H1 (cell line): ENCODE measurements around the gene GJC2. TPM values are rescaled to one million over a fixed set of nuclear protein-coding genes. Genes with fewer than 3 reads are reported as not detected.
"Not testable (repeated sequence)": the region's sequence is repeated elsewhere in the genome, so short reads cannot be mapped to it uniquely, and the experiment has no call there.

Experiments used
- CTCF ChIA-PET: fragments of 300-600 bp; sonication (Branson Sonifier 250); formaldehyde crosslinking; loops from one replicate; lab custom pipeline; 2021; ENCODE audit not compliant: partially characterized antibody; lab: Charles Lee
- POLR2A ChIA-PET: fragments of 300-600 bp; sonication (Branson Sonifier 250); formaldehyde crosslinking; loops from one replicate; lab custom pipeline; 2021; ENCODE audit warnings: inconsistent platforms; ENCODE audit not compliant: partially characterized antibody; lab: Charles Lee
- DNase-seq, 2 experiments: peaks; one replicate each; pipeline versions ENCODE4 v3.0.0 to v3.0.0-alpha.2; 2010 to 2022; ENCODE audit warnings: low spot score in 2 of 2, low read depth in 1 of 2, mixed read lengths in 1 of 2
- FAIRE-seq: peaks from 2 replicates; lab custom pipeline; 2011; peaks lifted over from hg19 to GRCh38; lab: Jason Lieb, UNC
- H2AFZ ChIP-seq: 2 replicates; pipeline ENCODE4 v1.8.1; 2012; ENCODE audit warnings: low read length, inconsistent platforms
- H2AK5ac ChIP-seq: 2 replicates; pipeline ENCODE4 v1.6.1; 2013; ENCODE audit warnings: low read depth, low read length
- H2BK120ac ChIP-seq: replicated peaks from 2 replicates; pipeline ENCODE3; 2013; ENCODE audit warnings: low read depth, low read length, inconsistent platforms
- H2BK12ac ChIP-seq: 2 replicates; pipeline ENCODE4 v1.6.1; 2013; ENCODE audit warnings: low read depth, low read length
- H2BK15ac ChIP-seq: 2 replicates; pipeline ENCODE4 v1.6.1; 2013; ENCODE audit warnings: low read length
- H2BK20ac ChIP-seq: 2 replicates; pipeline ENCODE4 v1.6.1; 2013; ENCODE audit warnings: low read length
- H2BK5ac ChIP-seq: 2 replicates; pipeline ENCODE4 v1.6.1; 2013; ENCODE audit warnings: low read depth, low read length
- H3K14ac ChIP-seq: 2 replicates; pipeline ENCODE4 v1.6.1; 2013; ENCODE audit warnings: inconsistent platforms; ENCODE audit not compliant: insufficient read length
- H3K18ac ChIP-seq: 2 replicates; pipeline ENCODE4 v1.6.1; 2013; ENCODE audit warnings: low read length; ENCODE audit errors: extremely low read depth
- H3K23ac ChIP-seq: 2 replicates; pipeline ENCODE4 v1.6.1; 2013; ENCODE audit warnings: inconsistent platforms; ENCODE audit not compliant: insufficient read length
- H3K23me2 ChIP-seq: 2 replicates; pipeline ENCODE4 v1.6.1; 2013; ENCODE audit warnings: low read depth, low read length
- H3K27ac ChIP-seq: 2 replicates; pipeline ENCODE4 v1.6.1; 2011; ENCODE audit warnings: low read depth, low read length, inconsistent platforms
- H3K27me3 ChIP-seq, 4 experiments: replicated peaks in 1 of 4; 1 replicate in 1 of 4; 2 replicates in 3 of 4; pipeline versions ENCODE4 v1.6.1 to v1.8.1; 2011 to 2013; ENCODE audit warnings: low read length in 3 of 4, mild to moderate bottlenecking in 3 of 4, inconsistent platforms in 2 of 4, mixed read lengths in 2 of 4, moderate library complexity in 1 of 4; ENCODE audit not compliant: control insufficient read depth in 3 of 4, insufficient read depth in 3 of 4; ENCODE audit errors: extremely low read depth in 1 of 4
- H3K36me3 ChIP-seq, 4 experiments: 2 replicates each; pipeline versions ENCODE4 v1.6.1 to v1.8.1; 2011 to 2013; ENCODE audit warnings: mild to moderate bottlenecking in 4 of 4, low read length in 3 of 4, moderate library complexity in 2 of 4, control low read depth in 1 of 4, inconsistent platforms in 1 of 4; ENCODE audit not compliant: insufficient read depth in 4 of 4, control insufficient read depth in 2 of 4
- H3K4ac ChIP-seq: replicated peaks from 2 replicates; pipeline ENCODE3; 2013; ENCODE audit warnings: low read length, low read depth, mixed read lengths, inconsistent platforms; ENCODE audit not compliant: insufficient read length
- H3K4me1 ChIP-seq, 4 experiments: replicated peaks in 1 of 4; 1 replicate in 1 of 4; 2 replicates in 3 of 4; pipeline versions ENCODE4 v1.6.1 to v1.8.1; 2011 to 2013; ENCODE audit warnings: low read length in 3 of 4, inconsistent platforms in 2 of 4, mixed read lengths in 1 of 4; ENCODE audit not compliant: insufficient read depth in 4 of 4, control insufficient read depth in 3 of 4
- H3K4me2 ChIP-seq, 2 experiments: 2 replicates each; pipeline versions ENCODE4 v1.6.1 to v1.8.1; 2011 to 2013; ENCODE audit warnings: low read depth in 2 of 2, low read length in 2 of 2, control low read depth in 1 of 2, inconsistent platforms in 1 of 2, mild to moderate bottlenecking in 1 of 2; ENCODE audit not compliant: insufficient read depth in 1 of 2
- H3K4me3 ChIP-seq, 4 experiments: fragments of 200-600, 300-600 bp in 1 of 4; sonication (generic), shearing (Covaris generic), sonication (Bioruptor Twin) in 1 of 4; 2 replicates each; pipeline versions ENCODE4 v1.5.1 to v1.8.1; 2011 to 2016; ENCODE audit warnings: low read length in 4 of 4, low read depth in 3 of 4, control low read depth in 2 of 4, inconsistent platforms in 2 of 4, mild to moderate bottlenecking in 2 of 4, mixed read lengths in 1 of 4, moderate library complexity in 1 of 4; ENCODE audit not compliant: insufficient read depth in 2 of 4; ENCODE audit errors: extremely low read depth in 1 of 4
- H3K56ac ChIP-seq: replicated peaks from 2 replicates; pipeline ENCODE3; 2013; ENCODE audit warnings: low read depth, mild to moderate bottlenecking, mixed read lengths, low read length, inconsistent platforms; ENCODE audit not compliant: insufficient read length
- H3K79me1 ChIP-seq: 2 replicates; pipeline ENCODE4 v1.6.1; 2013; ENCODE audit warnings: low read depth, low read length, control low read depth
- H3K79me2 ChIP-seq, 2 experiments: 2 replicates each; pipeline versions ENCODE4 v1.6.1 to v1.8.1; 2012 to 2013; ENCODE audit warnings: low read length in 2 of 2, mild to moderate bottlenecking in 2 of 2, inconsistent platforms in 1 of 2; ENCODE audit not compliant: insufficient read depth in 2 of 2, control insufficient read depth in 1 of 2
- H3K9ac ChIP-seq, 4 experiments: replicated peaks in 1 of 4; 1 replicate in 1 of 4; 2 replicates in 3 of 4; pipeline versions ENCODE4 v1.6.1 to v1.8.1; 2011 to 2013; ENCODE audit warnings: low read depth in 3 of 4, low read length in 3 of 4, control low read depth in 2 of 4, mild to moderate bottlenecking in 2 of 4, moderate library complexity in 2 of 4, inconsistent platforms in 1 of 4; ENCODE audit errors: extremely low read depth in 1 of 4
- H3K9me3 ChIP-seq, 2 experiments: 2 replicates each; pipeline versions ENCODE4 v1.6.1 to v1.8.1; 2012 to 2013; ENCODE audit warnings: mild to moderate bottlenecking in 2 of 2, moderate library complexity in 2 of 2, control low read depth in 1 of 2, inconsistent platforms in 1 of 2, low read depth in 1 of 2, low read length in 1 of 2, mixed read lengths in 1 of 2; ENCODE audit not compliant: insufficient read depth in 2 of 2
- H4K20me1 ChIP-seq, 2 experiments: replicated peaks in 1 of 2; 2 replicates each; pipeline versions ENCODE3 to v1.8.1; 2011 to 2013; ENCODE audit warnings: inconsistent platforms in 2 of 2, low read length in 2 of 2, mild to moderate bottlenecking in 1 of 2; ENCODE audit not compliant: insufficient read depth in 2 of 2, control insufficient read depth in 1 of 2
- H4K5ac ChIP-seq: 2 replicates; pipeline ENCODE4 v1.6.1; 2013; ENCODE audit warnings: low read length, low read depth, mixed read lengths, inconsistent platforms; ENCODE audit not compliant: insufficient read length
- H4K8ac ChIP-seq: 2 replicates; pipeline ENCODE4 v1.8.0; 2013; ENCODE audit warnings: mild to moderate bottlenecking, moderate library complexity, low read length, inconsistent platforms; ENCODE audit not compliant: insufficient read depth; ENCODE audit errors: extremely low read depth
- H4K91ac ChIP-seq: replicated peaks from 2 replicates; pipeline ENCODE3; 2013; ENCODE audit warnings: low read length, mixed read lengths, inconsistent platforms; ENCODE audit not compliant: insufficient read length
- ATF3 ChIP-seq: IDR thresholded peaks from 2 replicates; pipeline ENCODE4 v1.6.1; 2011; ENCODE audit warnings: low read depth, mild to moderate bottlenecking, low read length; ENCODE audit not compliant: insufficient read depth
- POU5F1 ChIP-seq: IDR thresholded peaks from 2 replicates; pipeline ENCODE4 v1.6.1; 2011; ENCODE audit warnings: low read depth, mild to moderate bottlenecking, low read length, moderate library complexity
- SIRT6 ChIP-seq: IDR thresholded peaks from one replicate; pipeline ENCODE4 v1.7.1; 2012; ENCODE audit warnings: low read length, inconsistent platforms
- WGBS, 2 experiments: shearing (Covaris generic) in 1 of 2; methylation state at CpG; one replicate each; pipeline versions ENCODE4 v1.1.6 to v1.1.7; 2013 to 2015; ENCODE audit warnings: low lambda C conversion rate in 2 of 2, mixed read lengths in 2 of 2, inconsistent platforms in 1 of 2, low coverage in 1 of 2, missing lambda C conversion rate in 1 of 2; ENCODE audit not compliant: insufficient replicate concordance in 2 of 2, insufficient coverage in 1 of 2, insufficient read length in 1 of 2; ENCODE audit errors: extremely low coverage in 1 of 2, missing lambda C conversion rate in 1 of 2; 5-methylcytosine and 5-hydroxymethylcytosine counted together
- polyA plus RNA-seq, 7 experiments: library from polyadenylated mRNA; depleted of rRNA in 3 of 7; stranded (reverse) in 5 of 7; unstranded in 2 of 7; fragments of >200 nt in 5 of 7; fragments of 200-250 nt in 2 of 7; gene quantifications; 1 replicate in 5 of 7; 2 replicates in 1 of 7; 4 replicates in 1 of 7; pipeline versions ENCODE4 v1.2.1 to v1.2.3, GENCODE V29; 2011 to 2013; ENCODE audit warnings: missing spikeins in 2 of 7, mixed read lengths in 2 of 7
- total RNA-seq: library from RNA; stranded (reverse); fragmentation: NEBNext Ultra II Directional; extraction: Animal tissue kit (Norgen Biotek cat#: 25700); gene quantifications from 2 replicates; pipeline ENCODE4 v1.2.1, GENCODE V29; 2021

GJC2 gene
- total and polyA plus RNA-seq, 2 of the 8 experiments (the other 6 are each of a cell fraction or from before 2014, with no cell fraction given), result 0.17 to 0.54 TPM

DNA sequence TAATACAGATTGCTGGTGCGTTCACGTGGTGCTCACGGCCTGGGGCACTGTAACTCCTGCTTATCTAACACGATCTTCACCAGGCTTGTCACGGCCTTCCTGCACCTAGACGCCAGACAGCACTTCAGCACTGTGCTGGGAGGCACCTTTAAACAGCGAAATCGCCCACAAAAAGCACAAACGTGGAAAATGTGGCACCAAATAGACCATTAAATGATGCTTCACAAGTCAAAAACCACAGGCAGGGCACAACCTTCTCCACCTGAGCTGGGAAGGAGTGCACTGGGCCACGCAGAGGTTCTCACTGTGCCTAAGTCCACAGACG is 35.9 kb downstream of the GJC2 start (continued):
- TF ChIP-seq SIRT6 (no peak), ATF3 (no peak), POU5F1 (no peak)

DNA sequence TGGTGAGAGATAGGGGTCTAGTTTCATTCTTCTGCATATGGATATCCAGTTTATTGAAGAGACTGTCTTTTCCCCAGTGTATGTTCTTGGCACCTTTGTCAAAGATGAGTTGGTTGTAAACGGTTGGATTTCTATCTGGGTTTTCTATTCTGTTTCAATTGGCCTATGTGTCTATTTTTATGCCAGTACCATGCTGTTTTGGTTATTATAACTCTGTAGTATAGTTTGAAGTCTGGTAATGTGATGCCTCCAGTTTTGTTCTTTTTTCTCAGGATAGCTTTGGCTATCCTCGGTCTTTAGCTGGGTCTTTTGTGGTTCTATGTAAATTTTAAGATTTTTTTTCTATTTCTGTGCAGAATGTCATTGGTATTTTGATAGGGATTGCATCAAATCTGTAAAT is 38.5 kb downstream of the GJC2 start:
- H2BK12ac ChIP-seq, H3K9me3 ChIP-seq, H4K5ac ChIP-seq, H4K91ac ChIP-seq, H3K4me3 ChIP-seq, H3K79me1 ChIP-seq, FAIRE-seq, H3K4ac ChIP-seq, H2BK120ac ChIP-seq, H2BK5ac ChIP-seq, H3K18ac ChIP-seq, DNase-seq, H3K27me3 ChIP-seq, H3K27ac ChIP-seq, H2AFZ ChIP-seq, H2BK20ac ChIP-seq, H3K14ac ChIP-seq, H3K4me1 ChIP-seq, H4K8ac ChIP-seq, H4K20me1 ChIP-seq, H3K23me2 ChIP-seq, H3K36me3 ChIP-seq, H3K9ac ChIP-seq, H3K79me2 ChIP-seq, H2BK15ac ChIP-seq, H3K56ac ChIP-seq, H3K23ac ChIP-seq, H2AK5ac ChIP-seq, POLR2A ChIA-PET, H3K4me2 ChIP-seq: not testable (repeated sequence)
- WGBS, 2 experiments, result 87% methylated on average over 2 of the region's 2 CpGs; no CpG with 5 or more reads in 1 of the 2 experiments
- CTCF ChIA-PET, result interaction anchor here (0.6 to 0.8 kb wide), 2 partner anchors 8 to 165 kb away, joined by 3 read pairs; no protein-coding TSS in a partner anchor
